K562 (cell line): ENCODE measurements around the gene CDCA3. TPM values are rescaled to one million over a fixed set of nuclear protein-coding genes. Genes with fewer than 3 reads are reported as not detected.

Experiments used
- ARID1B ChIP-seq: fragments of 450-650 bp; IDR thresholded peaks from 2 replicates; pipeline ENCODE4 v1.6.1; 2016; ENCODE audit warnings: antibody characterized with exemption, mild to moderate bottlenecking, inconsistent platforms
- BCL6 ChIP-seq: fragments of 250-450 bp; sonication (Bioruptor Pico); IDR thresholded peaks from 2 replicates; pipeline ENCODE4 v1.4.0; 2020
- CCNT2 ChIP-seq: IDR thresholded peaks from 2 replicates; pipeline ENCODE4 v1.6.1; 2011; ENCODE audit warnings: borderline replicate concordance, low read depth, mild to moderate bottlenecking, moderate library complexity, mixed read lengths, low read length; ENCODE audit not compliant: insufficient read length; ENCODE audit errors: extremely low read depth
- COPS2 ChIP-seq: fragments of 450-650 bp; conservative IDR thresholded peaks from 2 replicates; pipeline ENCODE4 v1.6.1; 2016; ENCODE audit warnings: mild to moderate bottlenecking, moderate library complexity
- GATA2 ChIP-seq: sonication (generic); formaldehyde crosslinking; IDR thresholded peaks from 2 replicates; pipeline ENCODE4 v1.4.0; 2020; ENCODE audit warnings: mild to moderate bottlenecking, missing genetic modification reagents
- HNRNPL ChIP-seq: fragments of 200-400 bp; formaldehyde crosslinking; IDR thresholded peaks from 2 replicates; pipeline ENCODE4 v1.6.1; 2017; ENCODE audit warnings: low read depth, mild to moderate bottlenecking, low read length
- MIER1 ChIP-seq: fragments of 450-650 bp; IDR thresholded peaks from 2 replicates; pipeline ENCODE4 v1.6.1; 2016; ENCODE audit warnings: antibody characterized with exemption, mild to moderate bottlenecking, low read depth
- MYBL2 ChIP-seq, 2 experiments: fragments of 450-650 bp in 1 of 2; sonication (generic) in 1 of 2; formaldehyde crosslinking in 1 of 2; IDR thresholded peaks; 2 replicates each; pipeline versions ENCODE4 v1.6.1 to v1.8.1; 2017 to 2022; ENCODE audit warnings: borderline replicate concordance in 1 of 2, inconsistent platforms in 1 of 2, low read depth in 1 of 2, mild to moderate bottlenecking in 1 of 2, missing genetic modification reagents in 1 of 2, moderate library complexity in 1 of 2
- NELFE ChIP-seq: IDR thresholded peaks from 2 replicates; pipeline ENCODE4 v1.6.1; 2011; ENCODE audit warnings: mild to moderate bottlenecking; ENCODE audit not compliant: insufficient read depth, insufficient read length
- SIRT6 ChIP-seq: IDR thresholded peaks from one replicate; pipeline ENCODE4 v1.6.1; 2012; ENCODE audit warnings: low read depth, mild to moderate bottlenecking, control low read depth, inconsistent platforms, low read length, moderate library complexity
- SREBF1 ChIP-seq: fragments of 150-350 bp; IDR thresholded peaks from 2 replicates; pipeline ENCODE4 v1.6.1; 2014; ENCODE audit warnings: antibody characterized with exemption, low read depth, low read length, borderline replicate concordance
- SRSF1 ChIP-seq: fragments of 200-400 bp; formaldehyde crosslinking; IDR thresholded peaks from 2 replicates; pipeline ENCODE4 v1.6.1; 2017; ENCODE audit warnings: mild to moderate bottlenecking, low read depth, low read length, moderate library complexity
- STAG1 ChIP-seq: sonication (generic); formaldehyde crosslinking; IDR thresholded peaks from 2 replicates; pipeline ENCODE4 v1.5.0; 2020; ENCODE audit warnings: missing genetic modification reagents, borderline replicate concordance
- TAF15 ChIP-seq: fragments of 200-400 bp; formaldehyde crosslinking; IDR thresholded peaks from 2 replicates; pipeline ENCODE4 v1.6.1; 2017; ENCODE audit warnings: mild to moderate bottlenecking, low read depth, low read length, moderate library complexity
- TBL1XR1 ChIP-seq, 2 experiments: IDR thresholded peaks; 2 replicates each; pipeline ENCODE4 v1.6.1; 2012; ENCODE audit warnings: improper control_type of control experiment in 2 of 2, low read length in 2 of 2, mild to moderate bottlenecking in 1 of 2
- XRCC5 ChIP-seq: fragments of 200-400 bp; formaldehyde crosslinking; IDR thresholded peaks from 2 replicates; pipeline ENCODE4 v1.6.1; 2017; ENCODE audit warnings: low read depth, mild to moderate bottlenecking, low read length
- ZNF134 ChIP-seq: fragments of 250-450 bp; sonication (Bioruptor Pico); conservative IDR thresholded peaks from 2 replicates; pipeline ENCODE4 v1.4.0; 2020
- ZNF175 ChIP-seq: fragments of 200-800 bp; sonication (Bioruptor generic); IDR thresholded peaks from 2 replicates; pipeline ENCODE4 v1.6.1; 2016; ENCODE audit warnings: low read depth, mild to moderate bottlenecking, missing genetic modification characterization, missing compliant biosample characterization
- ZNF23 ChIP-seq: fragments of 250-450 bp; sonication (Bioruptor Pico); IDR thresholded peaks from 2 replicates; pipeline ENCODE4 v1.4.0; 2020; ENCODE audit warnings: mild to moderate bottlenecking
- ZNF695 ChIP-seq: fragments of 450-650 bp; formaldehyde crosslinking; IDR thresholded peaks from 2 replicates; pipeline ENCODE4 v1.4.0; 2020; ENCODE audit warnings: mild to moderate bottlenecking, moderate library complexity
- ZNF766 ChIP-seq: fragments of 200-800 bp; sonication (Bioruptor generic); conservative IDR thresholded peaks from 2 replicates; pipeline ENCODE4 v1.6.1; 2016; ENCODE audit warnings: missing genetic modification characterization, missing compliant biosample characterization
- polyA plus RNA-seq, 8 experiments: library from polyadenylated mRNA; depleted of rRNA in 4 of 8; stranded (reverse) in 5 of 8; unstranded in 3 of 8; fragments of >200 nt; fragmentation: Nextera tagmentation in 2 of 8; fragmentation: Illumina TruSeq in 1 of 8; extraction: Ambion mirVana in 2 of 8; extraction: Trizol in 1 of 8; gene quantifications; 2 replicates each; pipeline versions ENCODE4 v1.2.1 to v1.2.3, GENCODE V29; 2011 to 2014; ENCODE audit warnings: inconsistent platforms in 1 of 8, missing spikeins in 1 of 8
- total RNA-seq, 7 experiments: library from RNA; depleted of rRNA in 6 of 7; stranded (reverse); fragments of >200 nt in 6 of 7; fragmentation: Illumina TruSeq in 2 of 7; extraction: Trizol in 2 of 7; gene quantifications; 2 replicates each; pipeline versions ENCODE4 v1.2.1 to v1.2.3, GENCODE V29; 2011 to 2021; ENCODE audit warnings: low replicate concordance in 1 of 7
- TF ChIP-seq, protein P1 (sequence below): fragments of 250-450 bp; sonication (Bioruptor Pico); IDR thresholded peaks from 2 replicates; pipeline ENCODE4 v1.5.0; 2021; ENCODE audit warnings: mild to moderate bottlenecking, borderline replicate concordance
- TF ChIP-seq, protein P2 (sequence below), 2 experiments: fragments of 450-650 bp in 1 of 2; sonication (generic) in 1 of 2; formaldehyde crosslinking; conservative IDR thresholded peaks; 2 replicates each; pipeline versions ENCODE4 v1.4.0 to v1.8.1; 2020 to 2022; ENCODE audit warnings: mild to moderate bottlenecking in 1 of 2, missing genetic modification reagents in 1 of 2
- TF ChIP-seq, protein P3 (sequence below): fragments of 450-650 bp; conservative IDR thresholded peaks from 2 replicates; pipeline ENCODE4 v1.6.1; 2016; ENCODE audit warnings: missing genetic modification characterization, low read depth, mild to moderate bottlenecking, control low read depth, missing compliant biosample characterization

Gene CDCA3
- total and polyA plus RNA-seq, 9 of the 15 experiments (the other 6 are each of a cell fraction or from before 2014, with no cell fraction given): 24.2 to 80.8 (median 55.1) TPM

DNA sequence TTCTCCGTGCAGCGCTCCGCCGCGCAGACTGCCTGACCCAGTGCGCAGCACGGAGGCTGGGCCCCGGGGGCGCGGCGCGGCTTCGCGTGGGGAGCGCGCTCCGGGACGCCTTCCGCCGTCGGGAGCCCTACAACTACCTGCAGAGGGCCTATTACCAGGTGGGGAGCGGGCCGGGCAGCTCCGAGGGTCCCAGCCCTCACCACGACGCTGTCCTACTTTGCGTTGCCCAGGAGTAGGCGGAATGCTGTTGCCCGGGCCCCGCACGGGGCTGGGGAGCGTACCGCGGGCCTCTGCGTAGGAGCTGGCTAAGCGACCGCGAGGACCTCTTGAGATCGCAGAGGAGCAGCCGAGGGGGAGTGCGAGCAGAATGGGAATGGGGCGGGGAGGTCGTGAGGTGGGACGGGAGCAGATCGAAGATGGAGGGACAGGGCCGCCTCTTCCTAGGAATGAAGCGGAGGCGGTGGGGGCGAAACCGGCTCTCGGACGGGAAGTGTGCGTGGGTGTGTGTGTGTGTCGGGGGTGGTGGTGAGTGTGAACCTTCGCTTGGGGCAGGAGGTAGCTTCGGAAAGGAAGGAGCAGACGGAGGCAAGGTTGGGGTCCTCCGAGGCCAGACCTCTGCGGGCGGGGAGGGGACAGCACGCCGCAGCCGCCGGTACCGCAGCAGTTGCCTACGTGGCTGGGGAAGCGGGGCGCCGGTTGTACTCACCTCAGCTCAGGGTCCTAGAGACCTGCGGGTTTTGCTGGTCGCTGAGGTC lies 22.1 kb downstream of the CDCA3 start (continued):
- TF ChIP-seq MIER1: no peak
- TF ChIP-seq ZNF175 (CRISPR knock-in tag): no peak
- TF ChIP-seq, protein P1, sequence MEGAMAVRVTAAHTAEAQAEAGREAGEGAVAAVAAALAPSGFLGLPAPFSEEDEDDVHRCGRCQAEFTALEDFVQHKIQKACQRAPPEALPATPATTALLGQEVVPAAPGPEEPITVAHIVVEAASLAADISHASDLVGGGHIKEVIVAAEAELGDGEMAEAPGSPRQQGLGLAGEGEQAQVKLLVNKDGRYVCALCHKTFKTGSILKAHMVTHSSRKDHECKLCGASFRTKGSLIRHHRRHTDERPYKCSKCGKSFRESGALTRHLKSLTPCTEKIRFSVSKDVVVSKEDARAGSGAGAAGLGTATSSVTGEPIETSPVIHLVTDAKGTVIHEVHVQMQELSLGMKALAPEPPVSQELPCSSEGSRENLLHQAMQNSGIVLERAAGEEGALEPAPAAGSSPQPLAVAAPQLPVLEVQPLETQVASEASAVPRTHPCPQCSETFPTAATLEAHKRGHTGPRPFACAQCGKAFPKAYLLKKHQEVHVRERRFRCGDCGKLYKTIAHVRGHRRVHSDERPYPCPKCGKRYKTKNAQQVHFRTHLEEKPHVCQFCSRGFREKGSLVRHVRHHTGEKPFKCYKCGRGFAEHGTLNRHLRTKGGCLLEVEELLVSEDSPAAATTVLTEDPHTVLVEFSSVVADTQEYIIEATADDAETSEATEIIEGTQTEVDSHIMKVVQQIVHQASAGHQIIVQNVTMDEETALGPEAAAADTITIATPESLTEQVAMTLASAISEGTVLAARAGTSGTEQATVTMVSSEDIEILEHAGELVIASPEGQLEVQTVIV (CRISPR knock-in tag): no peak
- TF ChIP-seq SRSF1: 0 out of 2 replicates have a peak, but pooled peaks have one; percentile 20
- TF ChIP-seq, protein P2, sequence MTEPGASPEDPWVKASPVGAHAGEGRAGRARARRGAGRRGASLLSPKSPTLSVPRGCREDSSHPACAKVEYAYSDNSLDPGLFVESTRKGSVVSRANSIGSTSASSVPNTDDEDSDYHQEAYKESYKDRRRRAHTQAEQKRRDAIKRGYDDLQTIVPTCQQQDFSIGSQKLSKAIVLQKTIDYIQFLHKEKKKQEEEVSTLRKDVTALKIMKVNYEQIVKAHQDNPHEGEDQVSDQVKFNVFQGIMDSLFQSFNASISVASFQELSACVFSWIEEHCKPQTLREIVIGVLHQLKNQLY (CRISPR knock-in tag; conservative IDR thresholded peaks at IDR 0.05): no peak
- no peak for TF ChIP-seq TAF15
- no peak for TF ChIP-seq GATA2 (CRISPR knock-in tag)
- TF ChIP-seq HNRNPL: no peak
- TF ChIP-seq XRCC5: no peak
- no peak for TF ChIP-seq ARID1B
- no peak for TF ChIP-seq SIRT6
- TF ChIP-seq SREBF1: no peak
- TF ChIP-seq, protein P3, sequence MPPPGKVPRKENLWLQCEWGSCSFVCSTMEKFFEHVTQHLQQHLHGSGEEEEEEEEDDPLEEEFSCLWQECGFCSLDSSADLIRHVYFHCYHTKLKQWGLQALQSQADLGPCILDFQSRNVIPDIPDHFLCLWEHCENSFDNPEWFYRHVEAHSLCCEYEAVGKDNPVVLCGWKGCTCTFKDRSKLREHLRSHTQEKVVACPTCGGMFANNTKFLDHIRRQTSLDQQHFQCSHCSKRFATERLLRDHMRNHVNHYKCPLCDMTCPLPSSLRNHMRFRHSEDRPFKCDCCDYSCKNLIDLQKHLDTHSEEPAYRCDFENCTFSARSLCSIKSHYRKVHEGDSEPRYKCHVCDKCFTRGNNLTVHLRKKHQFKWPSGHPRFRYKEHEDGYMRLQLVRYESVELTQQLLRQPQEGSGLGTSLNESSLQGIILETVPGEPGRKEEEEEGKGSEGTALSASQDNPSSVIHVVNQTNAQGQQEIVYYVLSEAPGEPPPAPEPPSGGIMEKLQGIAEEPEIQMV (tag): no peak
- no peak for TF ChIP-seq CCNT2
- no peak for TF ChIP-seq STAG1 (CRISPR knock-in tag)
- no peak for TF ChIP-seq MYBL2 (IDR thresholded peaks at IDR 0.05; ENCODE audit: low read depth)
- no peak for TF ChIP-seq MYBL2 (CRISPR knock-in tag; IDR thresholded peaks at IDR 0.05; ENCODE audit: borderline replicate concordance)
- TF ChIP-seq TBL1XR1 (IDR thresholded peaks at IDR 0.05; ENCODE audit: low read length in 2 of 2): no peak
- TF ChIP-seq ZNF766: no peak
- TF ChIP-seq ZNF134: no peak
- no peak for TF ChIP-seq BCL6 (CRISPR knock-in tag)
- TF ChIP-seq NELFE: no peak
- TF ChIP-seq COPS2: no peak
- no peak for TF ChIP-seq ZNF695 (CRISPR knock-in tag)
- TF ChIP-seq ZNF23 (CRISPR knock-in tag): no peak
